RWPE1 (cell line): Measurements from ENCODE around the gene CPN2.

Experiments used
- CTCF ChIA-PET: fragments of 350-600 bp; sonication (Branson Sonifier 250); formaldehyde crosslinking; extraction: SDS; loops from one replicate; lab custom pipeline; 2021; lab: Yijun Ruan, JAX
- POLR2A ChIA-PET: fragments of 400-600 bp; formaldehyde crosslinking; extraction: SDS; loops from one replicate; lab custom pipeline; 2020; ENCODE audit warnings: antibody characterized with exemption; ENCODE audit not compliant: low non-redundant PET; lab: Yijun Ruan, JAX
- DNase-seq: peaks from one replicate; pipeline ENCODE4 v3.0.0; 2012; ENCODE audit warnings: low spot score
- H3K27ac ChIP-seq: fragments of 450-650 bp; 2 replicates; pipeline ENCODE4 v1.5.1; 2017
- TF ChIP-seq, protein P1 (sequence below): fragments of 450-650 bp; conservative IDR thresholded peaks from 2 replicates; pipeline ENCODE4 v1.5.1; 2017; ENCODE audit warnings: low read depth, mild to moderate bottlenecking

CPN2 gene

GRCh38 chr3:194311000-194311399 is 40.1 kb downstream of the CPN2 start:
- CTCF ChIA-PET: interaction anchor here (1.0 kb wide), 1 partner anchor 172 kb away, joined by 4 read pairs; no protein-coding TSS in a partner anchor
- POLR2A ChIA-PET: no interaction called here
- no peak overlapping the region for H3K27ac ChIP-seq
- no peak for DNase-seq
- TF ChIP-seq, protein P1, sequence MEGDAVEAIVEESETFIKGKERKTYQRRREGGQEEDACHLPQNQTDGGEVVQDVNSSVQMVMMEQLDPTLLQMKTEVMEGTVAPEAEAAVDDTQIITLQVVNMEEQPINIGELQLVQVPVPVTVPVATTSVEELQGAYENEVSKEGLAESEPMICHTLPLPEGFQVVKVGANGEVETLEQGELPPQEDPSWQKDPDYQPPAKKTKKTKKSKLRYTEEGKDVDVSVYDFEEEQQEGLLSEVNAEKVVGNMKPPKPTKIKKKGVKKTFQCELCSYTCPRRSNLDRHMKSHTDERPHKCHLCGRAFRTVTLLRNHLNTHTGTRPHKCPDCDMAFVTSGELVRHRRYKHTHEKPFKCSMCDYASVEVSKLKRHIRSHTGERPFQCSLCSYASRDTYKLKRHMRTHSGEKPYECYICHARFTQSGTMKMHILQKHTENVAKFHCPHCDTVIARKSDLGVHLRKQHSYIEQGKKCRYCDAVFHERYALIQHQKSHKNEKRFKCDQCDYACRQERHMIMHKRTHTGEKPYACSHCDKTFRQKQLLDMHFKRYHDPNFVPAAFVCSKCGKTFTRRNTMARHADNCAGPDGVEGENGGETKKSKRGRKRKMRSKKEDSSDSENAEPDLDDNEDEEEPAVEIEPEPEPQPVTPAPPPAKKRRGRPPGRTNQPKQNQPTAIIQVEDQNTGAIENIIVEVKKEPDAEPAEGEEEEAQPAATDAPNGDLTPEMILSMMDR: no peak

- H3K27ac ChIP-seq: no peak overlapping the region
- TF ChIP-seq, protein P1: no peak
- ChIA-PET CTCF (interaction anchor here (0.9 to 1.0 kb wide), 2 partner anchors 33 to 171 kb away, joined by 4 to 6 read pairs; no protein-coding TSS in a partner anchor), POLR2A (no interaction called here)
- no peak for DNase-seq
Measured at GRCh38 chr3:194310060-194310835, 40.9 kb downstream of the CPN2 start.

GRCh38 chr3:194308601-194309449 is 42.3 kb downstream of the CPN2 start:
- TF ChIP-seq, protein P1: no peak
- H3K27ac ChIP-seq: no peak overlapping the region
- no peak for DNase-seq
- POLR2A ChIA-PET: no interaction called here
- CTCF ChIA-PET: interaction anchor here (0.6 to 0.7 kb wide), 4 partner anchors 13 to 1497 kb away, joined by 3 to 6 read pairs (median 4); no protein-coding TSS in a partner anchor

- POLR2A ChIA-PET: no interaction called here
- no peak for DNase-seq
- CTCF ChIA-PET: no interaction called here
- TF ChIP-seq, protein P1: no peak
- no peak overlapping the region for H3K27ac ChIP-seq
Measured at GRCh38 chr3:194307849-194308248, 43.3 kb downstream of the CPN2 start.

- TF ChIP-seq, protein P1: no peak
- no peak for DNase-seq
- CTCF ChIA-PET: interaction anchor here (1.0 kb wide), 1 partner anchor 8 kb away, joined by 3 read pairs; no protein-coding TSS in a partner anchor
- POLR2A ChIA-PET: no interaction called here
- no peak overlapping the region for H3K27ac ChIP-seq
Measured at GRCh38 chr3:194306771-194307640, 44.1 kb downstream of the CPN2 start.
